Stimulated activated CD8-positive, alpha-beta memory T cell treated with anti-CD3 and anti-CD28 coated beads, Interleukin-4, amount 100 ng/mL, for 4 hours (primary cell): ENCODE measurements around the gene NBEA.
"Not testable (repeated sequence)": the region's sequence is repeated elsewhere in the genome, so short reads cannot be mapped to it uniquely, and the experiment has no call there.

Experiments used
- DNase-seq, 2 donors: peaks; one replicate each; pipeline ENCODE4 v3.0.0-alpha.2; 2020; ENCODE audit warnings: low read depth in 2 of 2, low spot score in 1 of 2

NBEA gene

GRCh38 chr13:35055705-35056104, 113.6 kb downstream of the NBEA start:
- no peak for DNase-seq

DNA sequence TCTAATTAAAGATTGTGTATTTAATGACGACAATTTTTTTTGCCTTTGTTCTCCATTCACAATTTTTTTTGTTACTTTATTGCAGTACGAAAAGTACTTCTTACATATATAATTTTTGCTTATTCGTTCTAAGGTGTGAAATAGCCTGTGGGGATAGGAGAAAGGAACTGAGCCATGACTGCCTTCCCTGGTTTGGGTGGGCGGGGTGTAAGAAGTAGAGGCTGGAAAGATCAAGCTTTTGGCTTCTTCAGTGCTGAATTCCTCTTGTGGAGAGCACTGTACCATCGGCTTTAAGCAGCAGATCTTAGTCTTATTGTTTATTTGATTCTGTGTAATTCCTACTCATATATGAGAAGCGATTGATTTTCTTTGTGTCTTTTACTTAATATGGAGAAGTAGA, 115.8 kb downstream of the NBEA start:
- DNase-seq: no peak

GRCh38 chr13:35058585-35058984, 116.5 kb downstream of the NBEA start:
- DNase-seq: not testable (repeated sequence)

DNA sequence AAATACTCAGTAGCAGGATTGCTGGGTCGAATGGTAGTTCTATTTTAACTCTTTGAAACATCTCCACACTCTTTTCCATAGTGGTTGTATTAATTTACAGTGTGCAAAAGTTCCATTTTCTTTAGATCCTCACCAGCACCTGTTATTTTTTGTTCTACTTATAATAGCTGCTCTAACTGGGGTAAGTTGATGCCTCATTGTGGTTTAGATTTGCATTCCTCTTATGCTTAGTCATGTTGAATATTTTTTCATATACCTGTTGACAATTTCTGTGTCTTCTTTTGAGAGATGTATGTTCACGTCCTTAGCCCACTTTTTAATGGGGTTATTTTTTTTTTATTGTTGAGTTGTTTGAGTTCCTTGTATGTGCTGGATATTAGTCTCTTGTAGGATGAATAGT, 144.6 kb downstream of the NBEA start:
- no peak for DNase-seq

DNA sequence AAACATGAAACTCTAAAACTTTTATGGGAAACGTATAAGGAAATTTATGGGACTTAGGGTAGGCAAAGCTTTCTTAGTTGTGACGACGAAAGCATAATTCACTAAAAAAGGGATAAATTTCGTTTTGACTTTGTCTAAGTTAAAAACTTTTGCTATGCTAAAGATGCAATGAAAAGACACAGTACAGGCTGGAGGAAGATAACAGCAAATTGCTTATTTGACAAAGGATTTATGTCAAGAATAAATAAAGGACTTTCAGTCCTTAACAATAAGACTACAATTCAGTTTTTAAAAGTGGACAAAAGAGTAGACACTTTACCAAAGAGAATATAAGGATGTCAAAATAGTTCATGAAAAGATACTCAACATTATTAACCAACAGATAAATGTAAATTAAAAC, 150.2 kb downstream of the NBEA start:
- DNase-seq: no peak

DNA sequence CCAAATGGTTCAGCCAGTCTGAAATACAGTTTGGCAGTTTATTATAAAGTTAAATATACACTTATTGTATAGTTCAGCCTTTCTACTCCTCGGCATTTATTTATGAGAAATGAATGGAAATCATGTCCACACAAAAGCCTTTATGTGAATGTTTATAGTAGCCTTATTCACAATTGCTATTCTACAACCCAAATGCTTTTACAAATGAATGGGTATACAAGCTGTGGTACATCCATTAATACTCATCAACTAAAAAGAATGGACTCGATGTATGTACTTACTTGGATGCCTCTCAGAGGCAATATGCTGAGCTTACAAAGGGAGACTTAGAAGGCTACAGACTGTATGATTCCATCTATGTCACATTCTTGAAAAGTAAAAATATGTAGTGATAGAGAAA, 150.7 kb downstream of the NBEA start:
- no peak for DNase-seq

- DNase-seq: no peak
Measured at GRCh38 chr13:35093356-35093755, 151.3 kb downstream of the NBEA start.

- DNase-seq: not testable (repeated sequence)
Measured at GRCh38 chr13:35106771-35107170, 164.7 kb downstream of the NBEA start.

GRCh38 chr13:35107535-35107934, 165.5 kb downstream of the NBEA start:
- DNase-seq: no peak

DNA sequence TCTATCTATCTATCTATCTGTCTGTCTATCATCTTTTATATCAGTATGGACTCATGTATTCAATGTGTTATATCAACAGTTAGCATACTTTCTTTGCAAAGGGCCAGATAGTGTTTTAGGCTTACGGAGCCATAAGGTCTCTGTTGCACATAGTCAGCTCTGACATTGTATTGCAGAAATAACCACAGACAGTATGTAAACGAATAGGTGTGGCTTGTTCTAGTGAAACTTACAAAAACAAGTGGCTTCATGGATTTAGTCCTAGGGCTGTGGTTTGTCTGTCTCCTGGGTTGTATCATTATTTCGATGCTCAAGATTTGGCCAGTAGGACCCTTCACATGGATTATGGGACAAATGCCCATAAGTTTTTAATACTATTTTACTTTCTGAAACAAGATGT, 171.5 kb downstream of the NBEA start:
- not testable (repeated sequence) for DNase-seq

GRCh38 chr13:35127466-35127865, 185.4 kb downstream of the NBEA start:
- DNase-seq: no peak

DNA sequence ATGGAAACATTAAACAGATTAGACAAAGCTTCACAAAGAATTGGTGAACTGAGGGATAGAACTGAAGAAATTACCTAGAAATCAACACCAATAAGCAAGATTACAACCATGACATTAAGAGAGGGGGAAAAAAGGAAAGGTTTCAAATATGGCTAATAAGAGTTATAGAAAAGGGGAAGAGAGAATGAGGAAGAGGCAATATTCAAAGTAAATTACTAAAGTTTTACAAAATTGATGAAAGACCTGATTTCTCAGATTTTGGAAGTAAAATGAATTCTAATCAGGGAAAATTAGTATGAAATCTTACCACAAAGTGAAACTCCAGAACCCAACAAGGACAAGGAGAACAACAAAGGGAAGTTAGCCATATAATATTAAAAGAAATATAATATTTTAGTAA, 187.4 kb downstream of the NBEA start:
- no peak for DNase-seq

DNA sequence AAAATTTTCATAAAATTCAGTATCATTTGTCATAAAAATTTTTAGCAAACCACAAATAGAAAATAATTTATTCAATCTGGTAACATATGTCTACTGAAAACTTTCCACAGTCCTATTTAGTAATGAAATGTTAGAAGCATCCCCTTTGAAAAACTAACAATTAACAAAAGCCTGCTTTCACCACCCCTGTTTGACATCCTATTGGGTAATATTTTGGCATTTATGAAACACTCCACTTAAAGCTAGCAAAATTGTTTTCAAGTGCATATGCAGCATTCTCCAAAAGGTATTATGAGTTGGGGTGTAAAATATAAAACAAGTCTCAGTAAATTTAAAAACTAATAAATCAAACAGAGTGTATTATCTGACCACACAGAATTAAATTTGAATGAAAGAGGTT, 189.4 kb downstream of the NBEA start:
- no peak for DNase-seq

- no peak for DNase-seq
Measured at GRCh38 chr13:35136585-35136984, 194.5 kb downstream of the NBEA start.

- no peak for DNase-seq
Measured at GRCh38 chr13:35139591-35139990, 197.5 kb downstream of the NBEA start.

DNA sequence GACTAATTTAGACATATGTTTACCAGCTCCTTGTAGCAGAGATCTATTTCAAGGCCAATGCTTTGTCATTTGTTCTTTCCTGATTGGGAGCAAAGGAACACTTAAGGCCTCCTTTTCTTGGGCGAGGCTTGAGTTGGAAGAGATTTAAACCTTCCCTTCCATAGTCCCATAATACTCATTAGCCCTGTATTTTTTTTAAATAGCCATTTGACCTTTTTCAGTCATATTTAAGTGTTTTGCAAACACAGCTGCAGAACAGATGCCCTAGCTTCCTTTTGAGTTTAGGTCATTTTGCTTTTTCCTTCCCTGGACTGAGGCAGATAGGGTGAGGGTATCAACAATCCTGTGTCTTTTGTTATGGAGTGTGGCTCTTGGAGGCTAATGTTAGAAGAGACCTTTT, 198.3 kb downstream of the NBEA start:
- no peak for DNase-seq

GRCh38 chr13:35140831-35141230, 198.8 kb downstream of the NBEA start:
- no peak for DNase-seq

- DNase-seq: no peak
Measured at GRCh38 chr13:35143123-35143522, 201.1 kb downstream of the NBEA start.

DNA sequence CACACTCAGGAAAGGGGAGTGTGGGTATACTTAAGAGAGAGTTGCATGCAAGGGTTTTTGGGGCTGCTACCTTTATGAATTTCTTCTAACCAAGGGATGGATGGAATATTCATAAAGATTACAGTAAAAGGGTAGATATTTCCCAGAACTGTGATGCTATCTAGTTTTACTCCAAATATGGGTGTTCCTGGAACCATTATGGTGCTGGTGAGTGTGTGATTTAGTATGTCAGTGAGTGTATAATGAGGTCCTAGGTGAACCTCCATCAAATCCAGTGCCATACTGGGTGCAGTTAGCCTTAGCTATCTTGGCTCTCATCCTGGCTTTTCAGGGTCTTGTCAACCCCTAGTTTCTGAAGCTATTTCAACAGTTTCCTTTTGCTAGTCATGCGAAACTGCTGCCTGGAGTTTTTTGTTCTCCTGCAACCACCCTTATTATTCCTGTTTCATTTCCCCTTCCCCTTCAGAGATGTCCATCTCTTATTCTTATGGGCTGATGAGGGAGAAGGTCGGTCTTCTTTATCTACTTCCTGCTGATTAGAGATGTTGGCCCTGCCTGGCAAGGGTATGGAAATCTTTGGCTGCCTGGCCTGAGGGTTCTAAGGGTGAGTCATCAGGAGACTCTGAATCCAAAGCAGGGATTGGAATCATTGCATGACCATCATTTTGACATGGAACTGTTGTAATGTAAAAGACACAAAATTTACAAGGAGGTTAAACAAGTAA, 202.3 kb downstream of the NBEA start:
- DNase-seq: no peak

- DNase-seq: no peak
Measured at GRCh38 chr13:35146686-35147085, 204.6 kb downstream of the NBEA start.

- no peak for DNase-seq
Measured at GRCh38 chr13:35157143-35157755, 215.2 kb downstream of the NBEA start.

DNA sequence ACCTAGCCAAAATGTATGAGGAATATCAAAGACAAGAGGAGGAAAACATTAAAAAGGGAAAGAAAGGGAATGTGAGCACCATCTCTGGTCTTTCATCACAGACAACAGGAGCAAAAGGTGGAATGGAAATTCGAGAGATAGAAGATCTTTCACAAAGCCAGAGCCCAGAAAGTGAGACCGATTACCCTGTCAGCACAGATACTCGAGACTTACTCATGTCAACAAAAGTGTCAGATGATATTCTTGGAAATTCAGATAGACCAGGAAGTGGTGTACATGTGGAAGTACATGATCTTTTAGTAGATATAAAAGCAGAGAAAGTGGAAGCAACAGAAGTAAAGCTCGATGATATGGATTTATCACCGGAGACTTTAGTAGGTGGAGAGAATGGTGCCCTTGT, 217.0 kb downstream of the NBEA start:
- no peak for DNase-seq

GRCh38 chr13:35160896-35161295, 218.8 kb downstream of the NBEA start:
- DNase-seq: no peak
